ENCODE measurements around the gene REL. TPM values are rescaled to one million over a fixed set of nuclear protein-coding genes. Genes with fewer than 3 reads are reported as not detected.
"Not testable (repeated sequence)": the region's sequence is repeated elsewhere in the genome, so short reads cannot be mapped to it uniquely, and the experiment has no call there.

REL gene
- total RNA-seq, 1 donor from 2014 or later, result 5.4 TPM

DNA sequence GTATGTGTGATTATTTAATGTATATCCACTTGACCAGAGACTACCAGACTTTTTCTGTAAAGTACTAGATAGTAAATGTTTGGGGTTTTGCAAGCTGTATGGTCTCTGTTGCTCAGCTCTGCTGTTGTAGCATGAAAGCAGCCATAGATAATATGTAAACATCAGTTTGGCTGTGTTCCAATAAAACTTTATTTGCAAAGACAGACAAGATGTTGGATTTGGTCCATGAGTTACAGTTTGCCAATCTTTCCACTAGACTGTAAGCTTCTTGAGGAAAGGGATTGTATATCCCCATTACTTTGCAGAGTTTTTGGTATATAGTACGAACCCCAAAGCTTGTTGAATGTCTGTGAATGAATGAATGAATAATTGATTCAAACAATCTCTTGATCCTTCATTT is 17.2 kb downstream of the REL start:
- Mint-ChIP-seq H3K4me3 (ENCODE audit: unreplicated experiment) (no peak overlapping the region), H3K27me3 (ENCODE audit: low read depth) (no peaks in the 10 kb centered on the region), H3K27ac (ENCODE audit: unreplicated experiment) (no peak overlapping the region), H3K36me3 (ENCODE audit: low read depth) (peaks cover 21% of the 10 kb centered on the region), H3K4me1 (ENCODE audit: low read depth) (no peaks in the 10 kb centered on the region), H3K9me3 (ENCODE audit: low read depth) (no peaks in the 10 kb centered on the region)
- TF ChIP-seq, protein P1, sequence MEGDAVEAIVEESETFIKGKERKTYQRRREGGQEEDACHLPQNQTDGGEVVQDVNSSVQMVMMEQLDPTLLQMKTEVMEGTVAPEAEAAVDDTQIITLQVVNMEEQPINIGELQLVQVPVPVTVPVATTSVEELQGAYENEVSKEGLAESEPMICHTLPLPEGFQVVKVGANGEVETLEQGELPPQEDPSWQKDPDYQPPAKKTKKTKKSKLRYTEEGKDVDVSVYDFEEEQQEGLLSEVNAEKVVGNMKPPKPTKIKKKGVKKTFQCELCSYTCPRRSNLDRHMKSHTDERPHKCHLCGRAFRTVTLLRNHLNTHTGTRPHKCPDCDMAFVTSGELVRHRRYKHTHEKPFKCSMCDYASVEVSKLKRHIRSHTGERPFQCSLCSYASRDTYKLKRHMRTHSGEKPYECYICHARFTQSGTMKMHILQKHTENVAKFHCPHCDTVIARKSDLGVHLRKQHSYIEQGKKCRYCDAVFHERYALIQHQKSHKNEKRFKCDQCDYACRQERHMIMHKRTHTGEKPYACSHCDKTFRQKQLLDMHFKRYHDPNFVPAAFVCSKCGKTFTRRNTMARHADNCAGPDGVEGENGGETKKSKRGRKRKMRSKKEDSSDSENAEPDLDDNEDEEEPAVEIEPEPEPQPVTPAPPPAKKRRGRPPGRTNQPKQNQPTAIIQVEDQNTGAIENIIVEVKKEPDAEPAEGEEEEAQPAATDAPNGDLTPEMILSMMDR (IDR thresholded peaks at IDR 0.05), result no peak
- no peak for DNase-seq (ENCODE audit: low spot score)

DNA sequence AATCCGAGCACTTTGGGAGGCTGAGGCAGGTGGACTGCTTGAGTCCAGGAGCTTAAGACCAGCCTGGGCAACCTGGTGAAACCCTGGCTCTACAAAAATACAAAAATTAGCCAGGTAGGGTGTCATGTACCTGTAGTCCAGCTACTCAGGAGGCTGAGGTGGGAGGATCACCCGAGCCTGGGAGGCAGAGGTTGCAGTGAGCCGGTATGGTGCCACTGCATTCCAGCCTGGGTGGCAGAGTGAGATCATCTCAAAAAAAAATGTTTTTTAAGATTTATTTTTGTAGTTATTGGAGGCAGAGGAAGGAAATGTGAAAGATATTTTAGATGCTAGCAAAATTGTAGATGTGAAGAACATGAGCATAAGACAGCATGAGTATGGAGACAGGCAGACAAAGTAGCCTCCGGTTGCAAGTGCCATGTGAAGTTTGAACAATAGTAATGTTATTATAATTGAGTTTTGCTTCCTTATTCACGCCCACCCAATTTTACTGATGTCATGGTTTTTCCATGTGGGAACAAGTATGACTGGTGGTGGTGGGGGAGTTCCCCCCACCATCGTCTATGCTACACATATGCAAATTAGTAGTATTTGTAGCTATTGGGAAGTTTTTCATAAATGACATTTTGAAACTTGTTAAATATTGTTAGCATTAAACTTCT is 18.0 kb downstream of the REL start:
- Mint-ChIP-seq H3K9me3 (ENCODE audit: low read depth) (no peaks in the 10 kb centered on the region), H3K4me1 (ENCODE audit: low read depth) (no peaks in the 10 kb centered on the region), H3K36me3 (ENCODE audit: low read depth) (peaks cover 20% of the 10 kb centered on the region), H3K27ac (ENCODE audit: unreplicated experiment) (no peak overlapping the region), H3K4me3 (ENCODE audit: unreplicated experiment) (no peak overlapping the region), H3K27me3 (ENCODE audit: low read depth) (no peaks in the 10 kb centered on the region)
- DNase-seq (ENCODE audit: low spot score), result no peak
- TF ChIP-seq, protein P1 (IDR thresholded peaks at IDR 0.05), result no peak

DNA sequence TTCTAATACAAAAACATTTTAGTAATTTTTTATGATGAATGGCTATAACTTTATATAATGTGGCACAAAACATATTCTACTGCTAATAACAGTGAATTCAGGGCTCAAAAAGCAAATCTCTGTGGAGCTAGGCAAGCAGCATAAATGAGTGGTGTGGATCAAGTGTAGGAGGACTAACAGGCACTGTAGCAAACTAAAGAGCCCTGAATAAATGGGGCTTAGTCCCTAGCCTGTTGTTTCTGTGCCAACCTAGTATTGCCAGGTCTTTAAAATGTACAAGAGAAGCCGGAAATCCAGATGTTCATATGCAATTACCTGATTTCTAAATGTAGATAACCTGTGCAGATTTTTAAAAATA is 18.5 kb downstream of the REL start:
- Mint-ChIP-seq H3K27ac (ENCODE audit: unreplicated experiment) (no peak overlapping the region), H3K4me1 (ENCODE audit: low read depth) (no peaks in the 10 kb centered on the region), H3K36me3 (ENCODE audit: low read depth) (peaks cover 18% of the 10 kb centered on the region), H3K9me3 (ENCODE audit: low read depth) (no peaks in the 10 kb centered on the region), H3K27me3 (ENCODE audit: low read depth) (no peaks in the 10 kb centered on the region), H3K4me3 (ENCODE audit: unreplicated experiment) (no peak overlapping the region)
- TF ChIP-seq, protein P1 (IDR thresholded peaks at IDR 0.05), result no peak
- no peak for DNase-seq (ENCODE audit: low spot score)

DNA sequence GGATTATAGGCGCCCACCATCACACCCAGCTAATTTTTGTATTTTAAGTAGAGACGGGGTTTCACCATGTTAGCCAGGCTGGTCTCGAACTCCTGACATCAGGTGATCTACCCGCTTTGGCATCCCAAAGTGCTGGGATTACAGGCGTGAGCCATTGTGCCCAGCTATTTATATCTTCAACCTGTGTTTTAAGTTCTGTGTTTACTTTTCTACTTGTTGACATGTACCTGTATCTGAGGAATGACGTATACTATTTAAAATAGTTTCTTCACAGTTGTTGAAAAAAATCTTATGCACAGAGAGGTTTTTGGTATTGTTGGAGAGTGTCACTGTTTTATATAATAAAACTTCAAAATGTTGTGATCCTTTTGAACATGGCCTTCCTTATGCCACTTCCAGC is 19.9 kb downstream of the REL start:
- H3K9me3 Mint-ChIP-seq (ENCODE audit: low read depth); H3K4me3 Mint-ChIP-seq (ENCODE audit: unreplicated experiment); H3K27ac Mint-ChIP-seq (ENCODE audit: unreplicated experiment); H3K27me3 Mint-ChIP-seq (ENCODE audit: low read depth); H3K4me1 Mint-ChIP-seq (ENCODE audit: low read depth); DNase-seq (ENCODE audit: low spot score): not testable (repeated sequence)
- peaks cover 17% of the 10 kb centered on the region for H3K36me3 Mint-ChIP-seq (ENCODE audit: low read depth)

DNA sequence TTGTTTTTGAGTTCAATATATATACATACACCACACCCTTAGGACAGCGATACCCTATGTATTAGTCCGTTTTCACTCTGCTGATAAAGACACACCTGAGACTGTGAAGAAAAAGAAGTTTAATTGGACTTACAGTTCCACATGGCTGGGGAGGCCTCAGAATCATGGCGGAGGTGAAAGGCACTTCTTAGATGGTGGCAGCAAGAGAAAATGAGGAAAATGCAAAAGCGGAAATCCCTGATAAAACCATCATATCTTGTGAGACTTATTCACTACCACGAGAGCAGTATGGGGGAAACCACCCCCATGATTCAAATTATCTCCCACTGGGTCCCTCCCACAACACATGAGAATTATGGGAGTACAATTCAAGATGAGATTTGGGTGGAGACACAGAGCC is 24.5 kb downstream of the REL start:
- not testable (repeated sequence) for H3K27ac Mint-ChIP-seq (ENCODE audit: unreplicated experiment); DNase-seq (ENCODE audit: low spot score); H3K36me3 Mint-ChIP-seq (ENCODE audit: low read depth); H3K4me1 Mint-ChIP-seq (ENCODE audit: low read depth); H3K4me3 Mint-ChIP-seq (ENCODE audit: unreplicated experiment); H3K27me3 Mint-ChIP-seq (ENCODE audit: low read depth); H3K9me3 Mint-ChIP-seq (ENCODE audit: low read depth)

DNA sequence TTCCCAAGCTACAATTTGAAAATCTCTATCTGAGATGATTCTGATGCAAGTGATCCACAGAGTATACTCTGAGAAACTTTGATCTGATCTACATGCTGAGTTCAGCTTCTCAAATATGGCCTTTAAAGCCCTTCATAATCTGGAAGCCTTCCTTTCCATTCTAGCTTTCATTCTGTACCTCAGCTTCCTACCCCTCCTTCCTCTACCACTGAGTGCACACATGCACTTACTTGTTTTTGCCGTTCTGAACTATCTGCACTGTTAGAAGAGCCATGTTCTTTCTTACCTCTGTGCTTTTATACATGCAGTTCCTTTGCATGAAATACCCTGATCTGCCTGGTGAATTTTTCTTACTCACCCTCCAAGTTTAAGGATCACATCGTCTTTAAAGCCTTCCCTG is 25.0 kb downstream of the REL start:
- H3K27ac Mint-ChIP-seq (ENCODE audit: unreplicated experiment), result no peak overlapping the region

More for the DNA sequence above, 25.0 kb downstream of the REL start:
- no peaks in the 10 kb centered on the region for H3K9me3 Mint-ChIP-seq (ENCODE audit: low read depth)
- H3K27me3 Mint-ChIP-seq (ENCODE audit: low read depth), result no peaks in the 10 kb centered on the region
- TF ChIP-seq, protein P1 (IDR thresholded peaks at IDR 0.05), result no peak
- H3K36me3 Mint-ChIP-seq (ENCODE audit: low read depth), result peaks cover 7% of the 10 kb centered on the region
- H3K4me1 Mint-ChIP-seq (ENCODE audit: low read depth), result no peaks in the 10 kb centered on the region
- DNase-seq (ENCODE audit: low spot score), result no peak
- H3K4me3 Mint-ChIP-seq (ENCODE audit: unreplicated experiment), result no peak overlapping the region
